Cardiac muscle cell (in vitro differentiated cells and primary cell): ENCODE measurements around the gene PIP5K1C. TPM values are rescaled to one million over a fixed set of nuclear protein-coding genes. Genes with fewer than 3 reads are reported as not detected.

Experiments used
- DNase-seq, 2 donors: peaks; one replicate each; pipeline versions ENCODE4 v3.0.0 to v3.0.0-alpha.2; 2010 to 2017; ENCODE audit warnings: low read depth in 1 of 2, low spot score in 1 of 2
- H3K27ac ChIP-seq: fragments of 200-600 bp; sonication (generic); 2 replicates; pipeline ENCODE4 v1.5.1; 2016
- H3K27me3 ChIP-seq: fragments of 200-600 bp; sonication (generic); 2 replicates; pipeline ENCODE4 v1.6.0; 2016; ENCODE audit warnings: control low read depth
- H3K36me3 ChIP-seq: fragments of 200-600 bp; sonication (generic); 2 replicates; pipeline ENCODE4 v1.5.1; 2016; ENCODE audit warnings: control low read depth
- H3K4me1 ChIP-seq: fragments of 200-600 bp; sonication (generic); 2 replicates; pipeline ENCODE4 v1.8.1; 2017; ENCODE audit warnings: low read depth, mild to moderate bottlenecking, mixed run types
- H3K4me3 ChIP-seq: fragments of 200-600 bp; sonication (generic); 2 replicates; pipeline ENCODE4 v1.5.1; 2016; ENCODE audit warnings: mild to moderate bottlenecking
- H3K9me3 ChIP-seq: fragments of 200-600 bp; sonication (generic); 2 replicates; pipeline ENCODE4 v1.5.1; 2017; ENCODE audit warnings: low read depth, mild to moderate bottlenecking, control low read depth
- polyA plus RNA-seq: library from polyadenylated mRNA; unstranded; fragments of >200 nt; fragmentation: Nextera tagmentation; extraction: Ambion mirVana; gene quantifications from 2 replicates; pipeline ENCODE4 v1.2.1, GENCODE V29; 2016
- total RNA-seq: library from RNA; depleted of rRNA; stranded (reverse); fragments of >200 nt; gene quantifications from 2 replicates; pipeline ENCODE4 v1.2.3, GENCODE V29; 2016
- TF ChIP-seq, protein P1 (sequence below): IDR thresholded peaks from 2 replicates; pipeline ENCODE4 v1.5.1; 2012; ENCODE audit warnings: low read depth, mild to moderate bottlenecking, low read length

Gene PIP5K1C
- total and polyA plus RNA-seq, 2 experiments from 2014 or later = 21.0 to 28.4 TPM

DNA sequence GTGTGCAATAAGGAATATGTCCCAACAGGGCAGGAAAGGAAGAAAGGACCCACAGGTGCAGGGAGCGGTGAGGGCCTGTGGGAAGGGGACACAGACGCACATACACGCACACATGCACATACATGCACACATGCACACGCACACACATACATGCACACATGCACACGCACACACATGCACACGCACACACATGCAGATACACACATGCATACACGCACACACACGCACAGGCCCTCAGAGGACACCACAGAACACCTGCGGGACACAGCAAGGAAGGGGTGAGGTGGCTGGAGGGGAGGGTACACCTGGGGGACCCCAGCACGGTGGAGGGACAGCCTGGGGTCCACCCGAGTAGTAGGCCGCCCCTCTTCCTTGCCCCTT, 12.9 kb downstream of the PIP5K1C start:
- H3K4me3 ChIP-seq = no peak overlapping the region
- no peaks in the 10 kb centered on the region for H3K9me3 ChIP-seq
- H3K27me3 ChIP-seq = no peaks in the 10 kb centered on the region
- H3K4me1 ChIP-seq = peaks cover 5% of the 10 kb centered on the region
- no peak for DNase-seq
- no peaks in the 10 kb centered on the region for H3K36me3 ChIP-seq
- TF ChIP-seq, protein P1, sequence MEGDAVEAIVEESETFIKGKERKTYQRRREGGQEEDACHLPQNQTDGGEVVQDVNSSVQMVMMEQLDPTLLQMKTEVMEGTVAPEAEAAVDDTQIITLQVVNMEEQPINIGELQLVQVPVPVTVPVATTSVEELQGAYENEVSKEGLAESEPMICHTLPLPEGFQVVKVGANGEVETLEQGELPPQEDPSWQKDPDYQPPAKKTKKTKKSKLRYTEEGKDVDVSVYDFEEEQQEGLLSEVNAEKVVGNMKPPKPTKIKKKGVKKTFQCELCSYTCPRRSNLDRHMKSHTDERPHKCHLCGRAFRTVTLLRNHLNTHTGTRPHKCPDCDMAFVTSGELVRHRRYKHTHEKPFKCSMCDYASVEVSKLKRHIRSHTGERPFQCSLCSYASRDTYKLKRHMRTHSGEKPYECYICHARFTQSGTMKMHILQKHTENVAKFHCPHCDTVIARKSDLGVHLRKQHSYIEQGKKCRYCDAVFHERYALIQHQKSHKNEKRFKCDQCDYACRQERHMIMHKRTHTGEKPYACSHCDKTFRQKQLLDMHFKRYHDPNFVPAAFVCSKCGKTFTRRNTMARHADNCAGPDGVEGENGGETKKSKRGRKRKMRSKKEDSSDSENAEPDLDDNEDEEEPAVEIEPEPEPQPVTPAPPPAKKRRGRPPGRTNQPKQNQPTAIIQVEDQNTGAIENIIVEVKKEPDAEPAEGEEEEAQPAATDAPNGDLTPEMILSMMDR = no peak
- no peak overlapping the region for H3K27ac ChIP-seq

DNA sequence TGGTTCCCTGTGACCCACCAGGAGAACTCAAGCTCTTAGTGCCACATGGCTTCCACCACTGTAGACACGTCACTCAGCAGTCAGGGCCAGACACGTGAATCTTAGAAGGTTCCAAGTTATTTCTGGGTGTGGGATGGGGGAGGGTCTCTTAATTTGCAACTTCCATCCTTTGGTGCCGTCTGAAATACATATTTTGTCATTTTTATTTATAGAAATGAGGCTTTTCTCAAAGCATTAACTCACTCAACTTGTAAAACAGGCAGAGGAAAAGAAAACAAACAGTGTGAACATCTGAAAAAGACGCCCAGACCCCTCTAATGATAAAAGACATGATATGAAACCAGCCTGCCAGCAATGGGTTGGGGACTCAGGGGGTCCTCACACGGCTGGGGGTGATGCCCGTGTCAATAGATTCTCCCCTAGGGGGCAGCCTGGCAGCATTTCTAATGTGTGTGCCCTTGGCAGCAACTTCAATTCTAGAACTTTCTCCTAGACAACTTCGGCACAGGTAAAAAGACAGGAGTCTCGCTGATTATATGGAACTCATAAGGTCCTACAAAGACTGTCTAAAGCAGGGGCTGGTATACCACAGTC, 15.4 kb downstream of the PIP5K1C start:
- no peaks in the 10 kb centered on the region for H3K36me3 ChIP-seq
- H3K4me1 ChIP-seq = peaks cover 5% of the 10 kb centered on the region
- H3K27ac ChIP-seq = no peak overlapping the region
- H3K27me3 ChIP-seq = no peaks in the 10 kb centered on the region
- TF ChIP-seq, protein P1 = no peak
- H3K9me3 ChIP-seq = no peaks in the 10 kb centered on the region
- no peak for DNase-seq
- H3K4me3 ChIP-seq = no peak overlapping the region

DNA sequence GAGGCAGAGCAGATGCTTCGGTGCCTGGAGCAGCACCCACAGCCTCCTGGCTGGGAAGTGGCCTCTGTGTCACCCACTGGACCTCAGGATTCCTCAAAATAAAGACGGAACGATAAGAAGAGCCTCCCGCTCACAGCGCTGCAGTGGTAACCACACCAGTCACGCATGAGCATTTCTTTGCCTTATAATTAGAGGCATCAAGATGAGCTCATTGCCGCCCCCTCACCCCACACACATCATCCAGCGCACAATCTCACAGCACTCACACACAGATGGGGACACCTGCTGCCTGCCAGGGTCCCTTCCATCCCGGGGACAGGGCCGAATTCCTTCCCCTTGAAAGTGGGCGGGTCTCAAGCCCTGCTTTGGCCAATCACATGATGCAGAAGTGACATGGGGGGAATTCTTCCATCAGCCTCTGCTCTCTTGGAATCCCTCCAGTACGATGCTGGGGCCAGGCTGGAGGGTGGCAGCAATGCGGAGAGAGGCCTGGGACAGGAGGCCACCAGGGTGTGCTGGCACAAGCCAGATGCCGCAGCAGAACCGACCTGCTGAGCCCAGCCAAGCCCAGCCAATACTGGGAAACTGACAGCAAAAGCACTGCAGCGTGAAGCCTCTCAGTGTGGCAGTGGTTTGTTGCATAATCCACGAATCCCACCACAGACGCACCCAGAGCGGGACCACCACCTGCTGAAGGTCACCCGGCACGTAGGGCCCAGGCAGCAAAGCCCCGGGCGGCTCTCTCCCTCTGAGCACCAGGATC, 16.0 kb downstream of the PIP5K1C start:
- no peaks in the 10 kb centered on the region for H3K27me3 ChIP-seq
- TF ChIP-seq, protein P1 = no peak
- H3K27ac ChIP-seq = no peak overlapping the region
- peaks cover 5% of the 10 kb centered on the region for H3K4me1 ChIP-seq
- peak in 1 of 2 donors; percentile 61 for DNase-seq
- H3K4me3 ChIP-seq = no peak overlapping the region
- H3K9me3 ChIP-seq = no peaks in the 10 kb centered on the region
- no peaks in the 10 kb centered on the region for H3K36me3 ChIP-seq

DNA sequence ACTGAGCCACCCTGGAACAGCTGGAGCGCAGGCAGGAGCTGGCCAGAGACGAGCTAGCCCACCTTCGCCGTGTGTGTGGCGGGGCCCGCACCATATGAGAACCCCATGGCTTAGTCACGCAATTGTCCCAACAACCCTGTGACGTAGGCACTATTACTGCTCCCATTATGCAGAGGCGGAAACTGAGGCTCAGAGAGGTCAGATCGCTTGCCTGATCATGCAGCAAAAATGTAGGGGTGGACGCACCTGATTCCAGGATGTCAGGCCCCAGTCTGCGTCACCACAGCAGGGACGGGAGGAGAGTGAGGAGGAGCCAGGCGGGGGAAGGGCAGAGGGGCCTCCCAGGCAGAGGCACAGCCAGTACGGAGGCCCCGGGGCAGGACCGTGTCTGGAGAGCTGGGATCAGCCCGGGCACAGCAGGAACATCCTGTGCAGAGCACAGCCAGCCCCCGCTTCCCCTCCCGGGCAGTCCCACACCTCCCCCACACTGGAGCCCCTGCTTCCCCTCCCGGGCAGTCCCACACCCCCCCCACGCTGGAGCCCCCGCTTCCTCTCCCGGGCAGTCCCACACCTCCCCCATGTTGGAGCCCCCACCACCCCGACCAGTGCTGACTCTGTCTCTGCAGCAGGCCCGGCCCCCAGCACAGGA, 16.7 kb downstream of the PIP5K1C start:
- TF ChIP-seq, protein P1 = no peak
- Histone ChIP-seq H3K9me3 (no peaks in the 10 kb centered on the region), H3K4me3 (no peak overlapping the region), H3K27me3 (no peaks in the 10 kb centered on the region), H3K27ac (no peak overlapping the region), H3K36me3 (no peaks in the 10 kb centered on the region), H3K4me1 (peaks cover 5% of the 10 kb centered on the region)
- peak in 1 of 2 donors; percentile 76 for DNase-seq

DNA sequence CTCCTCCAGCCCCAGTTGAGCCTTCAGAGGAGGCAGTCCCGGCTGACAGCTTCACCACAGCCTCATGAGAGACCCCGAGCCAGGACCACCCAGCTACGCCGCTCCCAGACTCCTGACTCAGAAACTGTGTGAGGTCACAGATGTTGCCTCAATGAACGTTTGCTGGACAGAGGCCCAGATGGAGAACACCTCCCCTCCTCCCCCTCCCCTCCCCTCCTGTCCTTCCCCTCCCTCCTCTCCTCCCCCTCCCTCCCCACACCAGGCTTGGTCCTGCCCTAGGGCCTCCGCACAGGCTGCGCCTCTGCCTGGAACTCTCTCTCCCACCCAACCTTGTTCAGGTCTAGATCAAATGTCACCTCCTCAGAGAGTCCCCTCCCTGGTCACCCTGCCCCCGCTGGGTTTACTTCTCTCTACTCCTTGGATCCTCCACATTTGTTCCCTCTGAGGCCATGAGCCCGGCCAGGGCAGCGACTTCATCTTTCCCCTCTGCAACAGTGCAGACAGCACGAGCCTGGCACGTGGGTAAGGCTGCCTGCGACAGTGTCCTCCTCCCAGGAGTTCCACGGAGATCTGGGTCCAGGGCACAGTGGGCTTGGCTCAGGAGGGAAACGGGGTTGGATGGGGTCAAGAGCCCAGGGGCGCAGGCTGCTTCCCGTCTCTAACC, 17.4 kb downstream of the PIP5K1C start:
- TF ChIP-seq, protein P1 = no peak
- H3K36me3 ChIP-seq = no peaks in the 10 kb centered on the region
- H3K4me1 ChIP-seq = no peaks in the 10 kb centered on the region
- H3K9me3 ChIP-seq = no peaks in the 10 kb centered on the region
- H3K27ac ChIP-seq = no peak overlapping the region
- DNase-seq = peak in 1 of 2 donors; percentile 84
- H3K4me3 ChIP-seq = no peak overlapping the region
- no peaks in the 10 kb centered on the region for H3K27me3 ChIP-seq
